ENCODE measurements around the gene ACRBP. TPM values are rescaled to one million over a fixed set of nuclear protein-coding genes. Genes with fewer than 3 reads are reported as not detected.

The ACRBP gene
- not detected in 2 replicates for total RNA-seq

DNA sequence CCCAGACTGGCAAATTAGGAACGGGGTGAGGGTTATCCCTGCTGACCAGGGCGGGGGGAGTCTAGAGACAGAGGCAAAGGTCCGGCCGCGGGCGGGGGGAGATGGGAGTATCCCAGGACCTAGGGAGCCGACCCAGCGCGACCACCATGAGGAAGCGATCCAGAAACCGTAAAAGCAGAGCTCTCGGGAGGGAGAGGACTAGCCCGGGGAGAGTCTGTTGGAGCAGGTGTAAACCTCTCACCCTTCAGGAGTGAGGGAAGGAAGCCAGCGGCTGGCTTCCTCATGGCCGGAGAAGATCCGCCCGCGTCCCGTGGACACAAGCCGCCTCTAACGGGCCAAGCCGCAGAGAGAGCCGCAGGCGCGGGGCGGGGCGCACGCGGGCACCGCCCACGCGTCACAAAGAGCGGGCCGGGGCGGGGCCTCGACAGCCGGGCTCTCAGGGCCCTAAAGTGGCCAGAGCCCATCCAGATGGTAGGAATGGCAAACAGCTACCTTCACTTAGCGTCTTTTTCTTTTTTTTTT is at the start of gene ACRBP:
TSS of gene ACRBP (minus strand) at position 350 of the 522 bp plus-strand sequence. CDS start at position 284, 66 bp downstream.

DNA sequence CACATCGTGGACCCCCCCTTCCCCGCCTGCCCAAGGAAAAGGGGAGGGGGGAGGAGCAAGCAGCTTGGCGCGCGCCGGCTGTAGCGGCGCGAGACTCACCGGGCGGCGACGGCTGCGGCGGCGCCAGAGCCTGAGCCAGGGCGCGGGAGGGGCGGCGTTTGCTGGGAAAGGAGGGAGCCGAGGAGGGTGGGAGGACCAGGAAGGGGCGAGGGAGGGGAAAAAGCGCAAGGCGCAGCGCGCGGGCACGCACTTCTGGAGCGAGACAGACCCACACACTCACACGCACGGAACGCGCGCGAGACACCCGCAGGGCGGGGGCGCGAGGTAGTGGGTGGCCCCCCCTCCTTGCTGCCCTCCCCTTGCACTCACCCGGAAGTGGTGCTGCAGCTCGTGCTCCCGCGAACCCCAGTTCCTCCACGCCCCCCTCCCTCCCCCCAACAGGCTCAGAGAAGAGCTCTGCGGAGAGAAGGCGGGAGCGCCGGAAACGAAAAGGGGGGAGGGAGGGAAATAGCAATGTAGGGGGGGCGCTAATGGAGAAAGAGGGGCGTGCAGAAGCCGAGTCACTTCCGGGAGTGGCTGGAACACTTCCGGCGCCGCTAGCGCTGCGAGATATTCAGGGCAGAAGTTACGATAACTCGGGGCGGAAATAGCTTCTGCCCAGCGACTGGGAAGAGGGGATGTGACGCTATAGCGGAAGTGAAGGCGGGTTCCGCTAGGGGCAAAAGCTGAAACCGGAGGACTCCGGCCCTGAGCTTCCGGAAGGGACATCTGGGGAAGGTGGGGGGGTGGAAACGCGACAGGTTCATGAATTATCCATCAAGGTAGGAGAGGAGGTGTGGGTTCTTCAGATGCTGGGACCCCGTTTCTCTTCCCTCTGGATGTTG is 42.0 kb upstream of the ACRBP start, which contains the start of gene ZNF384:
TSS of gene ZNF384 (minus strand) at position 377 of the 884 bp plus-strand sequence. CDS start 9,855 bp downstream, outside the sequence.

DNA sequence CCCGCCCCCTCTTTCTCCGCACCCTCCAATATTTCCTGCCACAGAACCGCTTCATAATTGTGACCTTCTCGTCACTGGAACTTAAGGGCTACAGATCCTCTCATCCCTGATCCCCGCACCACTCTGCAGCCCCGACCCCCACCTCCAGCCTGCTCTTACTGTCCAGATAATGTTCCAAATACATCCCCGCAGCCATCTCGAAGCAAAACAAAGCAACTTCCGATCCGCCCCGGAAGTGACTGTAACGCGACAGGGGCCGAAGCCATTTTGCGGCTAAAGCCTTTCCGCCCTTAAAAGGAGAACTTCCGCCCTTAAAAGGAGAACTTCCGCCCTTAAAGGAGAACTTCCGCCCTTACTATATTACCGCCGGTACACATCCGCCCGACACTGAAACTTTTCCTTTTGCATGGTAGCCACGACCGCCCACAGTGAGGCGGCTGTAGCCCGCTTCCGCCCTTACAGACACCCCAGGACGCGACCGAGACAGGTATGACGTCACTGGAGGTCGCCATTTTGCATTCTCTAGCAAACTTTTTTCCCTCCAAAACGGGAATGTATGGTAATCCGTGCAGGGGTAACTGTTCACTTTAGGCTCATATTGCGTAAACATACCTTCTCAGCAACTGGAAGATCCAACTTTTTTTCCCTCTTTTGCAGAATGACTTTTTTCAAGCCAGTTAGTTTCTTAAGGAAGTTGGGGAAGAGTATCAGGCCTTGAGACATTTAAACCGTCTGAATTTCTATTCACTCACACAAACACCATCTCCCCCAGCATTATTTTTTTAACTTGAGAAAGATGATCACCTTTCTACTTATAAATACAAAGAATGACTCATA is 15.9 kb upstream of the ACRBP start, which contains the start of gene ING4:
TSS of gene ING4 (minus strand) at position 214 of the 837 bp plus-strand sequence. CDS start at position 196, 18 bp downstream.

DNA sequence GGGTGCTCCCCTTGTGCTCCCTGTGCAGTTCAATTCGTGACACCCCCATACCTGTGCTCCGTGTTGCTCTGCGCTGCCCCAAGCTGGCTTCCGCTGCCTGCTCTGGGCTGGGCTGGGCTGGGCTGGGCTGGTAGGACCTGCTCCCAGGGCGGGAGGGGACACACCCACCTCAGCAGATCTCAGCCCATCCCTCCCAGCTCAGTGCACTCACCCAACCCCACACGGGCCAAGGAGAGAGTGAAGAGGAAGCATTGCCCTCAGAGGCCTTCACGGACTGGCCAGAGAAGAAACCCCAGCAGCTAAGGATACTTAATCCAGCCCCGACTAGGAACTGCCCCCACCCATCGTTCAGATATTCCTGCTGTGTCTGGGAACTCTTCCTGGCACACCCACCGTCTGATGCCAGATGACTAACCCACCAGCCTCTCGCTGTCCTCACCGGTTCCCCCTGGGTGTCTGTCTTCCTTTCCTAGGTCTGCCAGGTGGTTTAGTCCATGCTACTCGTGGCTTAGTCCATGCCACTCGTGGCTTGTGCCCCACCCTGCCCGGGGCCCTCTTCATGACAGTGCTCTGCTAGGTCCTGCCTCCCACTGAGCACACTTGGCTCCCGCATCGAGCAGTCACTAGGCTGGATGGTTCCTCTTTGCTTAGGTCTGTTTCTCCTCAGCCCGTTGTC is 11.2 kb downstream of the ACRBP start, which contains the start of gene LPAR5:
TSS of gene LPAR5 (minus strand) at position 104 of the 676 bp plus-strand sequence. CDS start 14,711 bp downstream, outside the sequence.

Other genes starting within 250 kb of the ACRBP start
- gene CD27, start 202.5 kb downstream of the ACRBP start, total RNA-seq: not detected in 2 replicates
- 3.2 and 5.3 TPM in 2 replicates for gene TAPBPL, start 195.4 kb downstream of the ACRBP start, total RNA-seq
- under 0.01 and 0.21 TPM in 2 replicates for gene VAMP1, start 176.8 kb downstream of the ACRBP start, total RNA-seq
- gene MRPL51, start 154.2 kb downstream of the ACRBP start, total RNA-seq: 52.2 and 64.6 TPM in 2 replicates
- gene NCAPD2, start 153.3 kb downstream of the ACRBP start, total RNA-seq: 10.6 and 25.4 TPM in 2 replicates
- gene GAPDH, start 112.9 kb downstream of the ACRBP start, total RNA-seq: 6,794 and 7,400 TPM in 2 replicates
- 0.85 and 1.7 TPM in 2 replicates for gene IFFO1, start 91.4 kb downstream of the ACRBP start, total RNA-seq
- 24.6 and 39.4 TPM in 2 replicates for gene NOP2, start 79.1 kb downstream of the ACRBP start, total RNA-seq
- gene CHD4, start 40.1 kb downstream of the ACRBP start, total RNA-seq: 179 and 185 TPM in 2 replicates
- gene LPAR5, start 11.5 kb downstream of the ACRBP start, total RNA-seq: 2.3 and 3.9 TPM in 2 replicates
- gene ING4, start 15.7 kb upstream of the ACRBP start, total RNA-seq: 14.9 and 28.7 TPM in 2 replicates
- 5.8 and 6.4 TPM in 2 replicates for gene ZNF384, start 41.9 kb upstream of the ACRBP start, total RNA-seq
- not detected in 2 replicates for gene PIANP, start 53.4 kb upstream of the ACRBP start, total RNA-seq
- gene COPS7A, start 76.6 kb upstream of the ACRBP start, total RNA-seq: 56.6 and 68.8 TPM in 2 replicates
- 176 and 190 TPM in 2 replicates for gene MLF2, start 105.7 kb upstream of the ACRBP start, total RNA-seq
- 17.7 and 26.0 TPM in 2 replicates for gene PTMS, start 118.9 kb upstream of the ACRBP start, total RNA-seq
- 0.24 TPM in 1 of 2 replicates, not detected in the other for gene LAG3, start 125.1 kb upstream of the ACRBP start, total RNA-seq
- gene CD4, start 142.1 kb upstream of the ACRBP start, total RNA-seq: not detected in 2 replicates
- gene GPR162, start 174.4 kb upstream of the ACRBP start, total RNA-seq: 0.72 TPM in 1 of 2 replicates, not detected in the other
- gene P3H3, start 181.0 kb upstream of the ACRBP start, total RNA-seq: 22.2 and 39.3 TPM in 2 replicates
- gene GNB3, start 193.5 kb upstream of the ACRBP start, total RNA-seq: 0.24 TPM in 1 of 2 replicates, not detected in the other
- gene CDCA3, start 203.9 kb upstream of the ACRBP start, total RNA-seq: under 0.01 and 2.4 TPM in 2 replicates
- 61.2 and 83.4 TPM in 2 replicates for gene USP5, start 204.7 kb upstream of the ACRBP start, total RNA-seq
- 1,092 and 1,488 TPM in 2 replicates for gene TPI1, start 220.1 kb upstream of the ACRBP start, total RNA-seq
- gene SPSB2, start 225.9 kb upstream of the ACRBP start, total RNA-seq: 7.2 and 7.7 TPM in 2 replicates

Measured in tracheal epithelial cell (primary cell).